ENCODE measurements around the gene RET.

GRCh38 chr10:43035800-43036199 lies 41.1 kb upstream of the RET start:
- TF ChIP-seq CTCF (IDR thresholded peaks at IDR 0.05; ENCODE audit: low read depth, low read length, poor library complexity, severe bottlenecking) (no peak), EZH2phosphoT487 (IDR thresholded peaks at IDR 0.05; ENCODE audit: borderline replicate concordance, low read length) (no peak)

Data from DOHH2 (cell line).